ENCODE measurements around the gene ARIH2.

Gene ARIH2

DNA sequence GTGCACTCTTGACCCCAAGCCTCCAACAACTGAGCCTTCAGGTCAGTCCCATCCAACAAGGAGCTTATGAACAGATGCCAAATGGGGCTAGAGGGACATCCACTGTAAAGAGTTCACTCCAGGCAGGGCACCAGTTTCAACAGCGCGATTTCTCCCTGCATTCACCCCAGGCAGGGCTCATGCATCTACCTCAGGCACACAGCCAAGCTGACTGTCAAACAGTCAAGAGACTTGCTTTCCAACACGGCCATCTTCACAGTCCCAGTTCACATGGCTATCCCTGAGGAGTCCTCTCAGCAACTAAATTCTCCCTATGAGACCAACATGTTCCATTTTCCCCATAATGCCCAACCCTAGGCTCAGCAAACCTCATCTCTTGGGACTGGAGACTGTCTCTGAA is 37.6 kb upstream of the ARIH2 start:
- Histone ChIP-seq H3K36me3 (ENCODE audit: low read depth) (no peaks in the 10 kb centered on the region), H3K27ac (ENCODE audit: poor library complexity, severe bottlenecking) (no peak overlapping the region), H3K4me1 (ENCODE audit: insufficient read depth, poor library complexity, severe bottlenecking) (no peaks in the 10 kb centered on the region), H3K4me3 (ENCODE audit: severe bottlenecking) (no peak overlapping the region), H3K9me3 (ENCODE audit: severe bottlenecking) (no peaks in the 10 kb centered on the region), H3K27me3 (ENCODE audit: insufficient read depth, poor library complexity, severe bottlenecking) (no peaks in the 10 kb centered on the region)
- TF ChIP-seq, protein P1, sequence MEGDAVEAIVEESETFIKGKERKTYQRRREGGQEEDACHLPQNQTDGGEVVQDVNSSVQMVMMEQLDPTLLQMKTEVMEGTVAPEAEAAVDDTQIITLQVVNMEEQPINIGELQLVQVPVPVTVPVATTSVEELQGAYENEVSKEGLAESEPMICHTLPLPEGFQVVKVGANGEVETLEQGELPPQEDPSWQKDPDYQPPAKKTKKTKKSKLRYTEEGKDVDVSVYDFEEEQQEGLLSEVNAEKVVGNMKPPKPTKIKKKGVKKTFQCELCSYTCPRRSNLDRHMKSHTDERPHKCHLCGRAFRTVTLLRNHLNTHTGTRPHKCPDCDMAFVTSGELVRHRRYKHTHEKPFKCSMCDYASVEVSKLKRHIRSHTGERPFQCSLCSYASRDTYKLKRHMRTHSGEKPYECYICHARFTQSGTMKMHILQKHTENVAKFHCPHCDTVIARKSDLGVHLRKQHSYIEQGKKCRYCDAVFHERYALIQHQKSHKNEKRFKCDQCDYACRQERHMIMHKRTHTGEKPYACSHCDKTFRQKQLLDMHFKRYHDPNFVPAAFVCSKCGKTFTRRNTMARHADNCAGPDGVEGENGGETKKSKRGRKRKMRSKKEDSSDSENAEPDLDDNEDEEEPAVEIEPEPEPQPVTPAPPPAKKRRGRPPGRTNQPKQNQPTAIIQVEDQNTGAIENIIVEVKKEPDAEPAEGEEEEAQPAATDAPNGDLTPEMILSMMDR (IDR thresholded peaks at IDR 0.05; ENCODE audit: poor library complexity, severe bottlenecking): no peak
- DNase-seq (ENCODE audit: low spot score): no peak
- ATAC-seq (ENCODE audit: low read depth): no peak

DNA sequence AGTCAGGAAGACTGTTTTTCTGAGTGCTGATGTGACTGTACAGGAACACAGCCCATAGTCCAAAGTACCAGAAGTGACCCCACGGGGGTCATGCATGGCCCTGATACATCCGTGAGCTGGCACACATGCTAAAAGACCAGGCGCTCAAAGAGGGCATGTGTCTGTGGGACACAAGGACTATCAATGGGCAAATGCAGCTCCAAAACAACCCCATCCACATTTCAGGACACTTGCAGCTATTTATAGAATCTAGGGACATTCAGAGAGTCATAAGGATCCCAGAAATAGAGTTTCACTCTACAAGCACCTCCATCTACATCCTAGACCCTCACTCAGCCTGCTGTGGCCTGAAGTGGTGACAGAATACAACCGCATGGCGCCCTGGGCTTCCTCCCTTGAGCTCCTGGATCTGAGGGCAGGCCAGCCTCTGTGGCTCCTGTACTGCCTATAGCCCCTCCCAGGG is 37.0 kb upstream of the ARIH2 start:
- TF ChIP-seq, protein P1 (IDR thresholded peaks at IDR 0.05; ENCODE audit: poor library complexity, severe bottlenecking): no peak
- Histone ChIP-seq H3K9me3 (ENCODE audit: severe bottlenecking) (no peaks in the 10 kb centered on the region), H3K27ac (ENCODE audit: poor library complexity, severe bottlenecking) (no peak overlapping the region), H3K36me3 (ENCODE audit: low read depth) (no peaks in the 10 kb centered on the region), H3K27me3 (ENCODE audit: insufficient read depth, poor library complexity, severe bottlenecking) (no peaks in the 10 kb centered on the region), H3K4me1 (ENCODE audit: insufficient read depth, poor library complexity, severe bottlenecking) (no peaks in the 10 kb centered on the region), H3K4me3 (ENCODE audit: severe bottlenecking) (no peak overlapping the region)
- DNase-seq (ENCODE audit: low spot score): no peak
- no peak for ATAC-seq (ENCODE audit: low read depth)

DNA sequence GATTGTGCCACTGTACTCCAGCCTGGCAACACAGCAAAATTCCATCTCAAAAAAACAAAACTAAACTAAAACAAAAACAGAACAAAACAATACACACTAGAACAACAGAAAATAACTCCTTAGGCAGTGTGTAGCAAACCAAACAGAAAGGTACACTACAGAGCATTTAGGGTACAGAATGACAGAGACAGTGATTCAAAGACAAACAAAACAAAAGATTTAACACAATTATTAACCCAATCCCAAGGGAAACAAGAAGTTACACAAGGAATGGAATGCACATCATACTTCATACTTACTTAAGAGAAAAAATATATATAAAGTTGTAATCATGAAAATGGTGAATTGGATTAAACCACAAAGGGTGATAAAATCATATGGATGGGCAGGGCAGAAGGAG is 32.9 kb upstream of the ARIH2 start:
- Histone ChIP-seq H3K4me1 (ENCODE audit: insufficient read depth, poor library complexity, severe bottlenecking) (no peaks in the 10 kb centered on the region), H3K9me3 (ENCODE audit: severe bottlenecking) (no peaks in the 10 kb centered on the region), H3K36me3 (ENCODE audit: low read depth) (no peaks in the 10 kb centered on the region), H3K4me3 (ENCODE audit: severe bottlenecking) (no peak overlapping the region), H3K27ac (ENCODE audit: poor library complexity, severe bottlenecking) (no peak overlapping the region), H3K27me3 (ENCODE audit: insufficient read depth, poor library complexity, severe bottlenecking) (no peaks in the 10 kb centered on the region)
- TF ChIP-seq, protein P1 (IDR thresholded peaks at IDR 0.05; ENCODE audit: poor library complexity, severe bottlenecking): no peak
- DNase-seq (ENCODE audit: low spot score) (no peak), ATAC-seq (ENCODE audit: low read depth) (no peak)

DNA sequence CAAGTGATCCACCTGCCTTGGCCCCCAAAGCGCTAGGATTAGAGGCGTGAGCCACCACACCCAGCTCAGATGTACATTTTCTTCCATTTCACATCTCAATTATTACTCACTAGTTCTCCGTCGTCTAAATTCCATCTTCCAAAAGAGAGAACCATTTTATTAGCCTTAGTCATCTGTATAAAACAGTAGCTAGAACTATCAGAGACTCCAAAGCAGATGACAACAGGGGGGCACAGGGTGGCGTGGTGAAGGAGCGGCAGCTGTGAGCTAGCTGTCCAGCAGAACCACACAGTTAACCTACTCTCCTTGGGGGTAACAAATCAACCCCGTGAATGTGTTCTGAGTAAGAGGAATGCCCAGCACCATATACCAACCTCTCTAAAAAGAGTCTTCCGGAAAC is 27.0 kb upstream of the ARIH2 start:
- H3K27ac ChIP-seq (ENCODE audit: poor library complexity, severe bottlenecking): no peak overlapping the region
- no peaks in the 10 kb centered on the region for H3K27me3 ChIP-seq (ENCODE audit: insufficient read depth, poor library complexity, severe bottlenecking)
- no peak for DNase-seq (ENCODE audit: low spot score)
- TF ChIP-seq, protein P1 (IDR thresholded peaks at IDR 0.05; ENCODE audit: poor library complexity, severe bottlenecking): no peak
- ATAC-seq (ENCODE audit: low read depth): peak; percentile 38; the same call in 2 of the 3 replicates
- no peaks in the 10 kb centered on the region for H3K36me3 ChIP-seq (ENCODE audit: low read depth)
- no peak overlapping the region for H3K4me3 ChIP-seq (ENCODE audit: severe bottlenecking)
- no peaks in the 10 kb centered on the region for H3K9me3 ChIP-seq (ENCODE audit: severe bottlenecking)
- no peaks in the 10 kb centered on the region for H3K4me1 ChIP-seq (ENCODE audit: insufficient read depth, poor library complexity, severe bottlenecking)

DNA sequence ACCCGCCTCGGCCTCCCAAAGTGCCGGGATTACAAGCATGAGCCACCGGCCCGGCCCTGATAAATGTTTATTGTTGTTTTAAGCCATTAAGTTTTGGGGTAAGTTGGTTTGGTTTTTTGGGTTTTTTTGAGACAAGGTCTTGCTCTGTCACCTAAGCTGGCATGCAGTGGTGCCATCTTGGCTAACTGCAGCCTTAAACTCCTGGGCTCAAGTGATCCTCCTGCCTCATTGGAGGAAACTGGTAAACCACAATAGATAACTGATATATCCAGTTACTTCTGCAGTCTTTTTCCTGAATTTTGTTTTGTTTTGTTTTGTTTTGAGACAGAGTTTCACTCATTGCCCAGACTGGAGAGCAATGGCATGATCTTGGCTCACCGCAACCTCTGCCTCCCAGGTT is 24.1 kb upstream of the ARIH2 start:
- no peak overlapping the region for H3K27ac ChIP-seq (ENCODE audit: poor library complexity, severe bottlenecking)
- no peaks in the 10 kb centered on the region for H3K36me3 ChIP-seq (ENCODE audit: low read depth)
- H3K27me3 ChIP-seq (ENCODE audit: insufficient read depth, poor library complexity, severe bottlenecking): no peaks in the 10 kb centered on the region
- no peak overlapping the region for H3K4me3 ChIP-seq (ENCODE audit: severe bottlenecking)
- H3K4me1 ChIP-seq (ENCODE audit: insufficient read depth, poor library complexity, severe bottlenecking): no peaks in the 10 kb centered on the region
- no peaks in the 10 kb centered on the region for H3K9me3 ChIP-seq (ENCODE audit: severe bottlenecking)
- DNase-seq (ENCODE audit: low spot score) (no peak), ATAC-seq (ENCODE audit: low read depth) (no peak)
- TF ChIP-seq, protein P1 (IDR thresholded peaks at IDR 0.05; ENCODE audit: poor library complexity, severe bottlenecking): no peak

All from RWPE2 (cell line).